Measurements from ENCODE around the gene COPG1.
"Not testable (repeated sequence)": the region's sequence is repeated elsewhere in the genome, so short reads cannot be mapped to it uniquely, and the experiment has no call there.

The COPG1 gene

GRCh38 chr3:129249284-129250065 is at the start of gene COPG1:
Gene COPG1, plus strand, starts transcription at chr3:129249606. Its CDS starts 104 bp downstream, at chr3:129249710.
- peak; percentile 97 for DNase-seq (ENCODE audit: low spot score)

GRCh38 chr3:129204473-129204872 is 44.9 kb upstream of the COPG1 start:
- no peak for DNase-seq (ENCODE audit: low spot score)

- no peak for DNase-seq (ENCODE audit: low spot score)
Measured at GRCh38 chr3:129205109-129205832, 44.1 kb upstream of the COPG1 start.

- no peak for DNase-seq (ENCODE audit: low spot score)
Measured at GRCh38 chr3:129207479-129207878, 41.9 kb upstream of the COPG1 start.

- no peak for DNase-seq (ENCODE audit: low spot score)
Measured at GRCh38 chr3:129211345-129211744, 38.1 kb upstream of the COPG1 start.

GRCh38 chr3:129211772-129212171 is 37.6 kb upstream of the COPG1 start:
- DNase-seq (ENCODE audit: low spot score), result peak; percentile 41

- no peak for DNase-seq (ENCODE audit: low spot score)
Measured at GRCh38 chr3:129213238-129213637, 36.2 kb upstream of the COPG1 start.

- no peak for DNase-seq (ENCODE audit: low spot score)
Measured at GRCh38 chr3:129218742-129219141, 30.7 kb upstream of the COPG1 start.

GRCh38 chr3:129224387-129224786 is 25.0 kb upstream of the COPG1 start:
- not testable (repeated sequence) for DNase-seq (ENCODE audit: low spot score)

- DNase-seq (ENCODE audit: low spot score), result peak; percentile 85
Measured at GRCh38 chr3:129224984-129225393, 24.4 kb upstream of the COPG1 start.

- DNase-seq (ENCODE audit: low spot score), result peak; percentile 97
Measured at GRCh38 chr3:129226374-129226773, 23.0 kb upstream of the COPG1 start.

GRCh38 chr3:129228891-129229585 is 20.4 kb upstream of the COPG1 start:
- DNase-seq (ENCODE audit: low spot score), result peak; percentile 83

- DNase-seq (ENCODE audit: low spot score), result peak; percentile 63
Measured at GRCh38 chr3:129230311-129231019, 18.9 kb upstream of the COPG1 start.

GRCh38 chr3:129231331-129232119 is 17.9 kb upstream of the COPG1 start:
- DNase-seq (ENCODE audit: low spot score), result no peak

GRCh38 chr3:129233538-129233937 is 15.9 kb upstream of the COPG1 start:
- DNase-seq (ENCODE audit: low spot score), result no peak

- no peak for DNase-seq (ENCODE audit: low spot score)
Measured at GRCh38 chr3:129234441-129234840, 15.0 kb upstream of the COPG1 start.

- DNase-seq (ENCODE audit: low spot score), result no peak
Measured at GRCh38 chr3:129235344-129235917, 14.0 kb upstream of the COPG1 start.

GRCh38 chr3:129238945-129239705 is 10.3 kb upstream of the COPG1 start:
- no peak for DNase-seq (ENCODE audit: low spot score)

GRCh38 chr3:129239991-129240390 is 9.4 kb upstream of the COPG1 start:
- no peak for DNase-seq (ENCODE audit: low spot score)

GRCh38 chr3:129240436-129240835 is 9.0 kb upstream of the COPG1 start:
- no peak for DNase-seq (ENCODE audit: low spot score)
